Jurkat, Clone E6-1 (cell line): ENCODE measurements around the gene URI1.
"Not testable (repeated sequence)": the region's sequence is repeated elsewhere in the genome, so short reads cannot be mapped to it uniquely, and the experiment has no call there.

Experiments
- DNase-seq: peaks from one replicate; pipeline ENCODE4 v3.0.0-alpha.2; 2011; ENCODE audit warnings: low read depth, low spot score
- H3K4me3 ChIP-seq: 2 replicates; pipeline ENCODE4 v1.5.1; 2011; ENCODE audit warnings: mild to moderate bottlenecking, low read length, control low read depth, moderate library complexity

The URI1 gene

GRCh38 chr19:29936409-29936808 is 5.6 kb upstream of the URI1 start:
- no peak for DNase-seq
- H3K4me3 ChIP-seq: no peak overlapping the region

- no peak for DNase-seq
- no peak overlapping the region for H3K4me3 ChIP-seq
These were observed 2.4 kb upstream of the URI1 start for GRCh38 chr19:29939628-29940027.

GRCh38 chr19:29940971-29941585 is 961 bp upstream of the URI1 start:
- no peak overlapping the region for H3K4me3 ChIP-seq
- no peak for DNase-seq

GRCh38 chr19:29942404-29943261 is 594 bp downstream of the URI1 start:
- peak overlapping the region; percentile 86 for H3K4me3 ChIP-seq
- peak; percentile 65 for DNase-seq

- no peak for DNase-seq
- H3K4me3 ChIP-seq: peak overlapping the region; percentile 86
These were observed 1.6 kb downstream of the URI1 start for GRCh38 chr19:29943615-29944014.

- H3K4me3 ChIP-seq: no peak overlapping the region
- DNase-seq: no peak
These were observed 2.5 kb downstream of the URI1 start for GRCh38 chr19:29944390-29945012.

- no peak for DNase-seq
These were observed 3.0 kb downstream of the URI1 start for GRCh38 chr19:29945017-29945416.

GRCh38 chr19:29945433-29945832 is 3.4 kb downstream of the URI1 start:
- H3K4me3 ChIP-seq: no peak overlapping the region
- no peak for DNase-seq

More at GRCh38 chr19:29945017-29945416, 3.0 kb downstream of the URI1 start:
- H3K4me3 ChIP-seq: no peak overlapping the region

- no peak overlapping the region for H3K4me3 ChIP-seq
- no peak for DNase-seq
These were observed 4.6 kb downstream of the URI1 start for GRCh38 chr19:29946645-29947044.

GRCh38 chr19:29947871-29948270 is 5.8 kb downstream of the URI1 start:
- no peak overlapping the region for H3K4me3 ChIP-seq
- DNase-seq: no peak

GRCh38 chr19:29948759-29949470 is 6.9 kb downstream of the URI1 start:
- not testable (repeated sequence) for DNase-seq, H3K4me3 ChIP-seq

GRCh38 chr19:29952177-29952576 is 10.1 kb downstream of the URI1 start:
- H3K4me3 ChIP-seq: no peak overlapping the region
- no peak for DNase-seq

- DNase-seq: no peak
- H3K4me3 ChIP-seq: no peak overlapping the region
These were observed 10.6 kb downstream of the URI1 start for GRCh38 chr19:29952646-29953045.

GRCh38 chr19:29953352-29954247 is 11.6 kb downstream of the URI1 start:
- DNase-seq: no peak
- H3K4me3 ChIP-seq: no peak overlapping the region

GRCh38 chr19:29956855-29957254 is 14.8 kb downstream of the URI1 start:
- no peak overlapping the region for H3K4me3 ChIP-seq

GRCh38 chr19:29961311-29961710 is 19.3 kb downstream of the URI1 start:
- no peak for DNase-seq
- H3K4me3 ChIP-seq: no peak overlapping the region

More at GRCh38 chr19:29956855-29957254, 14.8 kb downstream of the URI1 start:
- DNase-seq: no peak

- DNase-seq: no peak
- H3K4me3 ChIP-seq: no peak overlapping the region
These were observed 20.8 kb downstream of the URI1 start for GRCh38 chr19:29962793-29963192.

- no peak overlapping the region for H3K4me3 ChIP-seq
- DNase-seq: no peak
These were observed 21.5 kb downstream of the URI1 start for GRCh38 chr19:29963576-29963975.

GRCh38 chr19:29964171-29964570 is 22.1 kb downstream of the URI1 start:
- no peak overlapping the region for H3K4me3 ChIP-seq
- no peak for DNase-seq
